Measurements from ENCODE around the gene ZFYVE9.
"Not testable (repeated sequence)": the region's sequence is repeated elsewhere in the genome, so short reads cannot be mapped to it uniquely, and the experiment has no call there.

The ZFYVE9 gene

DNA sequence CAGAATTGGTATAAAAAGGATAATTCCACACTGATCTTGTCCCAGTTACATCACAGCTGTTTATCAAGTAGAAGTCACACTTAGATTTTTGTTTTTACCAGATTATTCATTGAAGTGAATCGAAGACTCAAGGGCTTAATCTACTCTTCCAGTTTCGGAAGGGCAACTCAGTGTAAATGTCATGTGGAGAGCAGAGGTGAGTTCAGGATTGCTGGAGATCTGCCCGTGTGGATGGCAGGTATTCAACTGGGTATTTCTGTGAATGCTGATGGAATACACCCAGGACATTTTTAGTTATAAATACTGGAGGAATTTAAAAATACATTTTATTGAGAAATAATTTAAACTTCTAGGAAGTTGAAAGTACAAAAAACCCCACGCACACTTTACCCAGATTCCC, 204.8 kb downstream of the ZFYVE9 start:
- DNase-seq, result no peak

- no peak for DNase-seq
Measured at GRCh38 chr1:52348704-52349300, 206.9 kb downstream of the ZFYVE9 start.

GRCh38 chr1:52352690-52353089, 210.8 kb downstream of the ZFYVE9 start:
- no peak for DNase-seq

GRCh38 chr1:52355436-52355835, 213.5 kb downstream of the ZFYVE9 start:
- DNase-seq, result no peak

DNA sequence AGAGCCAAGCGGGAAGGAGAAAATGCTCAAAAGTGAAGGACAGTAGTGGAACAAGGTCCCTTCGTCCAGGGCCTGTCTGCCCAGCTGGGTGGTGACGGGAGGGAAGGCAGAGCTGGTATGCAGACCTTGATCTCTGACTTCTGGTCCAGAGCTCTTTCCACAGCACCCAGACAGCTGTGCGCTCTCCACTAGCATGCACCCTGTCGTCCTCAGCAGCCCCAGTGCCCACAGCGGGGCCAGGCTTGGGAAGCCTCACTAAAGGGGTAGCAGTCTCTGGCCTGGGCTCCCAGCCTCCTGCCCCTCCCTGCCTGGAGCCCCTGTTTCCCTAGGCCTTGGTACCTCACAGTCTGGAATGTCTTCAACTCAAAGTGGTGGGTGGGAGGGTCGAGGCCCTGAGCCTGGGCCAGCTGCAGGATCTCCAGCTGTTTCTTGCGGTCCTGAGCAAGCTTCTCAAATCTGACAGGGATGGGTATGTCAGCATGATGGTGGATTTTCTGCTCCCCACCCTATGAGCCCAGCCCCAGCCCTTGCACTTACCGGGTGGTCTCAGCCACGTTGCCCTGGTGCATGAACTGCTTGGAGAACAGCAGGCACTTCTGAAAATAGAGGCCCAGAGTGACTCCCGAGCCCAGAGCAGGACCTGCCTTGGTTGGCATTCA, 214.1 kb downstream of the ZFYVE9 start:
- no peak for DNase-seq

GRCh38 chr1:52356818-52357355, 215.0 kb downstream of the ZFYVE9 start:
- DNase-seq, result no peak

DNA sequence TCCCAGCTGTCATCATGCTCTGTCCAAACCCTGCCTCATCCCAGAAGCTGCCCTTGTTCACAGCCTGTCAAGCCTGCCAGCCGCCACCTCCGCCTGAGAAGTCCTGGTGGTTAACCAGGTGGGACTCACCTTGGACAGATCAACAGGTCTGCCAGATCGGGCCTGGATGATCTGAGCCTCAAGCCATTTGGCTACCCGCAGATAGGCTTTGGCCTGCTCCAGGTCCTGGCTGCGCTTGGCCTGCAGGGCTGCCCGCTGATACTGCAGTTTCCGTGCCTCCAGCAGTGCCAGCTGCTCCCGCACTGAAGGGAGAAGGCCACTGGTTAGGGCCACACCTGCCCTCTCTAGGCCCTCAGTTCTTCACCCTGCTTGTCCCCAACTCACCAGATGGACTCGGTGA, 215.5 kb downstream of the ZFYVE9 start:
- no peak for DNase-seq

- no peak for DNase-seq
Measured at GRCh38 chr1:52358851-52359497, 217.1 kb downstream of the ZFYVE9 start.

DNA sequence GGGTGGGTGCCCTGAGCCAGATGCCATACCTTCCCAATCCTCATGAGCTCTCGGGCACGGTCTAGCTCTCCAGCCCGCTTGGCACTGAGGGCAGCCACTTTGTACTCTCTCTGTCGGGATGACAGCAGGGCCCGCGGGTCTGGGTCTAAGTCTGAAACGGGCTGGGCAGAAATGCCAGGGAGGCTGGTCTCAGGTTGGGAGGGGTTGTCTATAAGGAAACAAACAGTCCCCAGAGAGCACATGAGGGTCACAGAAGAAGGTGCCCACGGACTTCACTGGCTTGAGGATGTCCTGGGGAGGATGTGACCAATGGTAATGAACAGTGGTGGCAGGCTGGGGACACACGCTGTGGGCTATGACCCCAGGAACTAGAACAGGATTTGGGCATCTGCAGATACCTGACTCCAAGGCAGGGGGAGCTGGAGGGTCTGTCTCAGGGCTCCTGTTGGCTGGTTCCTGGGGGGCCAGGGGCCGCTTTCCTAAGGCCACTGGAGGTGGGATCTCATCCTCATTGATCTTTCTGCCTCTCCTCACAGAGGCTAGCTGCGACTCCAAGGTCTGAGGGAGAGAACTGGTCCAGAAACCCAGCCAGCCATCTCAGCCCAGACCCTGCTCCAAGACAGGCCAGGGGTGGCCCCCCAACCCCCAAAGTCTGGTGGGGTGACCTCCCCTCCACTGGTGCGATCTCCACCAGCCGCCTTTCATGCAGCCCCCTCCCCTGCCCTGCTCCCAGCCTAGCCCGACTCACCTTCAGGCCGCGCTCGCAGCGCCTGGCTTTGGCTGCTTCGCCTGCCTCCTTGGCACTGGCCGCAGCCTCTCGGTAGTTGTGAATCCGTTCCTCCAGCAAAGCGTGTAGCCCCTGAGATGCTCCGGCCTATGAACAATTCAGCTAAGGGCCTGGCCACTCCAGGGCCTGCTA, 218.0 kb downstream of the ZFYVE9 start:
- no peak for DNase-seq

- DNase-seq, result no peak
Measured at GRCh38 chr1:52360595-52360968, 218.7 kb downstream of the ZFYVE9 start.

GRCh38 chr1:52364235-52364839, 222.4 kb downstream of the ZFYVE9 start:
- peak; percentile 33 for DNase-seq

- peak; percentile 47 for DNase-seq
Measured at GRCh38 chr1:52365071-52365745, 223.3 kb downstream of the ZFYVE9 start.

DNA sequence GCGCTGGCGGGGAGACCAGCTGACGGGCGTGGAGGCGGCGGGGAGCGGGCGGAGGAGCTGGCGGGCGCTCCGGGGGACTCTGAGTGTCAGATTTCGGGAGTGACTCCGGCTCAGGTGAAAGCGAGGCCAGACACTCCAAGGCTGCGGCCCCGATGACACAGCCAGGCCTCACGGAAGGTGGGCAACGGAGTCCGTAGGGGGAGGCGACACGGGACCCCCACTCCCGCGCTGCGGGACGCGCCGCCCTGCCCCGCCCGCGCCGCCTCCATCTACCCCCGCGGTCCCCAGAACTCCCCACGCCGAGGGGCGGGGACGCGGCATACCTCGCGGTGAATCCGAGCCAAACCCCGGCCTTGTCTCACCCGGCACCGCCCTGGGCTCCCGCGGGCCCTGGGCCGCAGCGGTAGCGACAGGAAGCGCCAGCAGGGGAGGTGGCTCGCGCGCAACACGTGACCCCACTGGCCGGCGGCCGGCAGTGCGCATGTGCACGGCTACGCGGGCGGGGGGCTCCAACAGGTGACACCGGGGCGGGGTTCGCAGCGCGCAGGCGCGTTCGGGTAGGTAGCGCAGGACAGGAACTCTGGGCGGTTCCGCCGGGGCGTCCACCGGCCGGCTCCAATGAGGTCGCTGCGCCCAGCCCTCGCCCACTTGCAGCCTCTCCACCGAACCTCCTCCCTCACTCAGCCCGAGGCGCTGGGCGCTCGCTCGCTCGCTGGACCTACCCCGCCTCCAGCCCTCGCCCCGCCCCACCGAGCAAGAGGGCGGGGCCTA, 224.0 kb downstream of the ZFYVE9 start, which contains the start of gene CC2D1B:
Gene CC2D1B (minus strand): TSS at position 460 of the 771 bp plus-strand sequence. CDS start 1,585 bp downstream, outside the sequence.
- DNase-seq, result peak; percentile 99

DNA sequence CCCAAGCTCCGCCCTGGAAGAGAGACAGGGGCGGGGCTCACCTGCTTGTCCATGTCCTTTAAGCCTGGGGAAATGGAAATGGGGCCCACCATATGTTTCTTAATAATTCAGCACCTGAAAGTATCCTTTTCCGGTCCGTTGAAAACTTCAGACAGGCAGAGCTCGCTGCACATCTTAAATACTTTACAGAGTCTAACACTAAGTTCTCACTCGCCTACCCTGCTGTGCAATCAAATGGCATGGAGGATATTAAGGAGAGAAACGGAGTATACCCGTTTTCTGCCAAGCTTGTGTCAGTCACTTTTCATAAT, 224.6 kb downstream of the ZFYVE9 start:
- no peak for DNase-seq

GRCh38 chr1:52367272-52367671, 225.4 kb downstream of the ZFYVE9 start:
- no peak for DNase-seq

- DNase-seq, result peak; percentile 69
Measured at GRCh38 chr1:52368383-52369172, 226.7 kb downstream of the ZFYVE9 start.

DNA sequence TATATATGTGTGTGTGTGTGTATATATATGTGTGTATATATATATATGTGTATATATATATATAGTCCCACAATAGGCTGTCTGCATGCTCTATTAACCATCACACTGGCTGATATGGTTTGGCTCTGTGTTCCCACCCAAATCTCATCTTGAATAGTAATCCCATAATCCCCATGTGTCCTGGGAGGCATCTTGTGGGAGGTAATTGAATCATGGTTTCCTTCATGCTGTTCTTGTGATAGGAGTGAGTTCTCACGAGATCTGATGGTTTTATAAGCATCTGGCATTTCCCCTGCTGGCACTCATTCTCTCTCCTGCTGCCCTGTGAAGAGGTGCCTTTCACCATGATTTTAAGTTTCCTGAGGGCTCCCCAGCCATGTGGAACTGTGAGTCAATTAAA, 228.0 kb downstream of the ZFYVE9 start:
- DNase-seq, result not testable (repeated sequence)

GRCh38 chr1:52385376-52385775, 243.5 kb downstream of the ZFYVE9 start:
- no peak for DNase-seq

DNA sequence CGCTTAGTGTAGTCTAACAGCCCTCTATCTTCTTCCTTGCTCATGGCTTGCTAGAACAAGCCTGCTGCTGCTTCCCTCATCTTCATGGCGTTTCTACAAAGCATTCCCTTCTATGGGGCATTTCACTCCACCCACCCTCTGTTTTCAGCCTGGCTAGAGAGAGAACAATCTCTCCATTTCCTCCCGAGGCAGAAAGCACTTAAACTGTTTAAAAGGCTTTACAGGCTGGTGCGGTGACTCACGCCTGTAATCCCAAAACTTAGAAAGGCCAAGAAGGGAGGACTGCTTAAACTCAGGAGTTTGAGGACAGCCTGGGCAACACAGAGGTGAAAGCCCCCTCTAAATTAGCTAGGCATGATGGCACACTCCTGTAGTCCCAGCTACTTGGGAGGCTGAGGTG, 244.6 kb downstream of the ZFYVE9 start:
- DNase-seq, result no peak

GRCh38 chr1:52393174-52393573, 251.3 kb downstream of the ZFYVE9 start:
- DNase-seq, result no peak

All from stimulated activated CD8-positive, alpha-beta memory T cell treated with anti-CD3 and anti-CD28 coated beads, Interleukin-4, amount 100 ng/mL, for 48 hours (primary cell).